IMR-90 (cell line): Measurements from ENCODE around the gene FAM240A. TPM values are rescaled to one million over a fixed set of nuclear protein-coding genes. Genes with fewer than 3 reads are reported as not detected.
"Not testable (repeated sequence)": the region's sequence is repeated elsewhere in the genome, so short reads cannot be mapped to it uniquely, and the experiment has no call there.

ENCODE experiments used
- ATAC-seq: fragments of 200-7000 bp; cut with Tn5 transposase; 2 replicates; pipeline ENCODE4 v1.9.1; 2020; ENCODE audit warnings: low read depth, mild to moderate bottlenecking, moderate library complexity
- BruUV-seq: library from RNA; stranded (reverse); fragments of 400-500 nt; replicated peaks from 2 replicates; lab custom pipeline; 2021; lab: Mats Ljungman, UMichigan
- CTCF ChIA-PET: fragments of 300-600 bp; formaldehyde crosslinking; extraction: SDS; loops from one replicate; lab custom pipeline; 2021; ENCODE audit warnings: antibody characterized with exemption; lab: Yijun Ruan, JAX
- POLR2A ChIA-PET: fragments of 300-600 bp; sonication (Branson Sonifier 250); formaldehyde crosslinking; loops from one replicate; lab custom pipeline; 2022; ENCODE audit warnings: antibody characterized with exemption; ENCODE audit not compliant: unreplicated experiment; lab: Charles Lee
- DNase-seq: peaks from one replicate; pipeline ENCODE4 v3.0.0; 2013
- H2AFZ ChIP-seq: replicated peaks from 2 replicates; pipeline ENCODE3; 2013; ENCODE audit warnings: low read length, mild to moderate bottlenecking; ENCODE audit not compliant: poor library complexity
- H2AK5ac ChIP-seq: 2 replicates; pipeline ENCODE4 v1.6.1; 2013; ENCODE audit warnings: low read depth, low read length, inconsistent platforms
- H2AK9ac ChIP-seq: replicated peaks from 2 replicates; pipeline ENCODE3; 2013; ENCODE audit warnings: mild to moderate bottlenecking, low read depth, low read length, moderate library complexity; ENCODE audit not compliant: poor library complexity
- H2BK120ac ChIP-seq: 2 replicates; pipeline ENCODE4 v1.6.1; 2013; ENCODE audit warnings: low read depth, low read length, inconsistent platforms
- H2BK15ac ChIP-seq: 3 replicates; pipeline ENCODE4 v1.6.1; 2013; ENCODE audit warnings: low read depth, low read length, inconsistent platforms
- H2BK20ac ChIP-seq: 2 replicates; pipeline ENCODE4 v1.6.1; 2013; ENCODE audit warnings: low read depth, mild to moderate bottlenecking, inconsistent platforms, low read length, moderate library complexity
- H2BK5ac ChIP-seq: 2 replicates; pipeline ENCODE4 v1.6.1; 2013; ENCODE audit warnings: mild to moderate bottlenecking, low read depth, low read length, inconsistent platforms; ENCODE audit not compliant: poor library complexity, severe bottlenecking
- H3K14ac ChIP-seq: replicated peaks from 2 replicates; pipeline ENCODE4 v1.6.1; 2013; ENCODE audit warnings: low read depth, low read length, inconsistent platforms
- H3K18ac ChIP-seq: 2 replicates; pipeline ENCODE4 v1.6.1; 2013; ENCODE audit warnings: low read depth, low read length, control low read depth
- H3K23ac ChIP-seq: 2 replicates; pipeline ENCODE4 v1.6.1; 2013; ENCODE audit warnings: low read depth, low read length, inconsistent platforms
- H3K27ac ChIP-seq: 2 replicates; pipeline ENCODE4 v1.5.1; 2013; ENCODE audit warnings: mild to moderate bottlenecking, control low read depth, low read length; ENCODE audit not compliant: insufficient read depth
- H3K27me3 ChIP-seq: 2 replicates; pipeline ENCODE4 v1.6.1; 2013; ENCODE audit warnings: low read length; ENCODE audit not compliant: control insufficient read depth, insufficient read depth
- H3K36me3 ChIP-seq: 2 replicates; pipeline ENCODE4 v1.6.1; 2013; ENCODE audit warnings: low read length, mixed read lengths; ENCODE audit not compliant: control insufficient read depth, insufficient read depth
- H3K4ac ChIP-seq: 2 replicates; pipeline ENCODE4 v1.6.1; 2013; ENCODE audit warnings: low read depth, low read length, inconsistent platforms
- H3K4me1 ChIP-seq: 2 replicates; pipeline ENCODE4 v1.6.1; 2013; ENCODE audit warnings: low read length, mixed read lengths; ENCODE audit not compliant: control insufficient read depth, insufficient read depth
- H3K4me2 ChIP-seq: 2 replicates; pipeline ENCODE4 v1.6.1; 2013; ENCODE audit warnings: low read depth, mild to moderate bottlenecking, control low read depth, low read length, moderate library complexity
- H3K4me3 ChIP-seq: 2 replicates; pipeline ENCODE4 v1.5.1; 2013; ENCODE audit warnings: low read depth, mild to moderate bottlenecking, control low read depth, low read length, moderate library complexity; ENCODE audit not compliant: insufficient read depth
- H3K56ac ChIP-seq: 2 replicates; pipeline ENCODE4 v1.6.1; 2013; ENCODE audit warnings: low read length, inconsistent platforms; ENCODE audit not compliant: insufficient read depth; ENCODE audit errors: extremely low read depth
- H3K79me1 ChIP-seq, 2 experiments: 2 replicates each; pipeline ENCODE4 v1.6.1; 2013; ENCODE audit warnings: low read length in 2 of 2, inconsistent platforms in 1 of 2, low read depth in 1 of 2
- H3K9ac ChIP-seq: 2 replicates; pipeline ENCODE4 v1.6.1; 2013; ENCODE audit warnings: low read depth, low read length, control low read depth
- H3K9me1 ChIP-seq: 2 replicates; pipeline ENCODE4 v1.6.1; 2013; ENCODE audit warnings: low read length, inconsistent platforms; ENCODE audit not compliant: insufficient read depth
- H3K9me3 ChIP-seq: 2 replicates; pipeline ENCODE4 v1.6.1; 2013; ENCODE audit warnings: low read length; ENCODE audit not compliant: control insufficient read depth, insufficient read depth
- H4K20me1 ChIP-seq: 2 replicates; pipeline ENCODE4 v1.6.1; 2013; ENCODE audit warnings: low read length, inconsistent platforms; ENCODE audit not compliant: insufficient read depth
- H4K5ac ChIP-seq: 2 replicates; pipeline ENCODE4 v1.6.1; 2013; ENCODE audit warnings: mild to moderate bottlenecking, low read depth, low read length, control low read depth
- H4K8ac ChIP-seq, 2 experiments: 2 replicates each; pipeline ENCODE4 v1.6.1; 2013; ENCODE audit warnings: low read depth in 2 of 2, low read length in 2 of 2, control low read depth in 1 of 2, inconsistent platforms in 1 of 2
- H4K91ac ChIP-seq: 2 replicates; pipeline ENCODE4 v1.6.1; 2013; ENCODE audit warnings: low read depth, low read length, inconsistent platforms; ENCODE audit not compliant: insufficient read depth
- MXI1 ChIP-seq: IDR thresholded peaks from 2 replicates; pipeline ENCODE4 v1.6.1; 2012; ENCODE audit warnings: low read depth, mild to moderate bottlenecking, low read length, moderate library complexity, borderline replicate concordance
- NFE2L2 ChIP-seq: fragments of 150-350 bp; IDR thresholded peaks from 2 replicates; pipeline ENCODE4 v1.6.1; 2016; ENCODE audit warnings: low read depth, mild to moderate bottlenecking, low read length
- RFX5 ChIP-seq: IDR thresholded peaks from 2 replicates; pipeline ENCODE4 v1.8.0; 2012; ENCODE audit warnings: low read depth, mild to moderate bottlenecking, low read length, moderate library complexity
- WGBS, 2 experiments: methylation state at CpG; one replicate each; pipeline versions ENCODE4 v1.1.5 to v1.1.7; 2013; ENCODE audit warnings: missing lambda C conversion rate in 2 of 2; ENCODE audit not compliant: insufficient read length in 1 of 2; ENCODE audit errors: extremely low coverage in 2 of 2; 5-methylcytosine and 5-hydroxymethylcytosine counted together
- dilution Hi-C: fragments of 300-500 bp; cut with HindIII; formaldehyde crosslinking; loops from one replicate; pipeline ENCODE4 v1.14.3; 2018; ENCODE audit warnings: low sequenced_read_pairs; ENCODE audit not compliant: unreplicated experiment
- in situ Hi-C: fragments of 300-500 bp; cut with MboI; formaldehyde crosslinking; loops from 3 replicates; pipeline ENCODE4 v1.14.3; 2019; ENCODE audit warnings: low sequenced_read_pairs, inconsistent platforms, mixed read lengths
- intact Hi-C: fragments of 100-400 bp; cut with micrococcal nuclease; formaldehyde crosslinking; loops from 2 replicates; pipeline ENCODE4 v1.10.0; 2022
- polyA plus RNA-seq, 3 experiments: library from polyadenylated mRNA; depleted of rRNA; stranded (reverse); fragments of >200 nt; gene quantifications; 2 replicates each; pipeline ENCODE4 v1.2.3, GENCODE V29; 2012; ENCODE audit warnings: low replicate concordance in 1 of 3
- total RNA-seq: library from RNA; depleted of rRNA; stranded (reverse); fragments of >200 nt; gene quantifications from 2 replicates; pipeline ENCODE4 v1.2.3, GENCODE V29; 2012
- TF ChIP-seq, protein P1 (sequence below): fragments of 150-350 bp; IDR thresholded peaks from 2 replicates; pipeline ENCODE4 v1.6.1; 2016; ENCODE audit warnings: low read depth, mild to moderate bottlenecking, low read length, moderate library complexity, borderline replicate concordance

FAM240A gene
- total and polyA plus RNA-seq, 2 of the 4 experiments (the other 2 are of a cell fraction) = not detected

DNA sequence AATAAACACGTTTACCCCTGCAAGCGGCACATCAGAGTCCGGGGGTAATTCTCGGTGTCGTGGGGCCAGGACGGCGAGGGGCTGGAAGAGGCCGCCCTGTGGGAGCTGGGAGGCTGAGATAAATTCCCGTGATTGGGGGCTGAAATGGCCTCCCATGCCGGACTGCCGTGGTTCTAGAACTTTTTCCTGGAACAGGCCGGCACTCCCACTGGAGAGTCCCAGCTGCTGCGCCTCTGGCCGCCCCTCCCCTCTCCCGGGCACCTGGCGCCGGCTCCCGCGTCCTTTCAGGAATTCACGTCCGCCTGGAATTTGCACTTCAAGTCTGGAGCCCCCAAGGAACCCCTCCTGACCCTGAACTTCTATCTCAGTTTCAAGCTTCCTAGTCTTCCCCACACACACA lies 35.4 kb upstream of the FAM240A start:
- peaks cover 21% of the 10 kb centered on the region for H3K27me3 ChIP-seq
- no peak overlapping the region for H3K4ac ChIP-seq
- H2AFZ ChIP-seq = no peak overlapping the region
- H3K4me2 ChIP-seq = no peak overlapping the region
- H3K79me1 ChIP-seq = no peaks in the 10 kb centered on the region
- intact Hi-C loops = no loop called here
- H3K9ac ChIP-seq = no peak overlapping the region
- no peak overlapping the region for H4K8ac ChIP-seq
- no peaks in the 10 kb centered on the region for H3K9me1 ChIP-seq
- H3K27ac ChIP-seq = no peak overlapping the region
- no peaks in the 10 kb centered on the region for H3K4me1 ChIP-seq
- no peaks in the 10 kb centered on the region for H3K36me3 ChIP-seq
- in situ Hi-C loops = no loop called here
- H2BK15ac ChIP-seq = no peak overlapping the region
- no peak for ATAC-seq
- no peak overlapping the region for H4K5ac ChIP-seq
- no peak overlapping the region for H3K56ac ChIP-seq
- H3K14ac ChIP-seq = no peak overlapping the region
- 24% methylated on average over 5 of the region's 21 CpGs; no CpG with 5 or more reads in 1 of the 2 experiments for WGBS, 2 experiments
- no peak overlapping the region for H3K18ac ChIP-seq
- dilution Hi-C loops = no loop called here
- H4K20me1 ChIP-seq = no peaks in the 10 kb centered on the region
- no peak overlapping the region for H2BK5ac ChIP-seq
- H2AK9ac ChIP-seq = no peak overlapping the region
- no peak for DNase-seq
- ChIA-PET POLR2A (no interaction called here), CTCF (no interaction called here)
- no peak overlapping the region for H4K91ac ChIP-seq
- no peak overlapping the region for H3K4me3 ChIP-seq
- no TSS peak for BruUV-seq
- TF ChIP-seq NFE2L2 (no peak), MXI1 (no peak), RFX5 (no peak)
- TF ChIP-seq, protein P1, sequence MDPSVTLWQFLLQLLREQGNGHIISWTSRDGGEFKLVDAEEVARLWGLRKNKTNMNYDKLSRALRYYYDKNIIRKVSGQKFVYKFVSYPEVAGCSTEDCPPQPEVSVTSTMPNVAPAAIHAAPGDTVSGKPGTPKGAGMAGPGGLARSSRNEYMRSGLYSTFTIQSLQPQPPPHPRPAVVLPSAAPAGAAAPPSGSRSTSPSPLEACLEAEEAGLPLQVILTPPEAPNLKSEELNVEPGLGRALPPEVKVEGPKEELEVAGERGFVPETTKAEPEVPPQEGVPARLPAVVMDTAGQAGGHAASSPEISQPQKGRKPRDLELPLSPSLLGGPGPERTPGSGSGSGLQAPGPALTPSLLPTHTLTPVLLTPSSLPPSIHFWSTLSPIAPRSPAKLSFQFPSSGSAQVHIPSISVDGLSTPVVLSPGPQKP = no peak
- H3K9me3 ChIP-seq = no peaks in the 10 kb centered on the region
- H3K23ac ChIP-seq = no peak overlapping the region
- H2AK5ac ChIP-seq = no peak overlapping the region
- H2BK120ac ChIP-seq = no peak overlapping the region
- H2BK20ac ChIP-seq = no peak overlapping the region

DNA sequence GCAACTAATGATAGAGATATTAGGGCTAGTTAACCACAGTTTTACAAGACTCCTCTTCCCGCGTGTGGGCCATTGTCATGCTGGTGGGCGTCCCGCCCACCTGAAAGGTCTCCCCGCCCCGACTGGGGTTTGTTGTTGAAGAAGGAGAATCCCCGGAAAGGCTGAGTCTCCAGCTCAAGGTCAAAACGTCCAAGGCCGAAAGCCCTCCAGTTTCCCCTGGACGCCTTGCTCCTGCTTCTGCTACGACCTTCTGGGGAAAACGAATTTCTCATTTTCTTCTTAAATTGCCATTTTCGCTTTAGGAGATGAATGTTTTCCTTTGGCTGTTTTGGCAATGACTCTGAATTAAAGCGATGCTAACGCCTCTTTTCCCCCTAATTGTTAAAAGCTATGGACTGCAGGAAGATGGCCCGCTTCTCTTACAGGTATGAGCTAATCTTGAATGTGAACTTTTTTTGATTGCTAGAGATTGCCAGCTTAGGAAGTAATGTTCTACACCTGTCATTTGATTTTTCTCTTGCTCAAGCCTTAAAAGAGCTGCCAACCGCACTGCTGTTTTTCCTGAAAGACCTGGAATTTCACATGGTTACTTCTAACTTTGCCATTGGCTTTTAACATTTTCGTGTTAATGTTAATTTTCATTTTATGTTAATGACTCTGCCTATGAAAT lies 34.6 kb upstream of the FAM240A start:
- H3K56ac ChIP-seq, H4K91ac ChIP-seq, H3K23ac ChIP-seq, H3K4ac ChIP-seq, H4K5ac ChIP-seq, H2BK15ac ChIP-seq, H4K8ac ChIP-seq, H3K9me1 ChIP-seq, H2BK5ac ChIP-seq, CTCF ChIA-PET, ATAC-seq, BruUV-seq, H2AK9ac ChIP-seq, dilution Hi-C loops, in situ Hi-C loops, H3K4me2 ChIP-seq, H4K20me1 ChIP-seq, H2BK20ac ChIP-seq, H2AK5ac ChIP-seq, intact Hi-C loops, H3K14ac ChIP-seq, H3K9me3 ChIP-seq, H3K9ac ChIP-seq, H3K36me3 ChIP-seq, H2BK120ac ChIP-seq, H2AFZ ChIP-seq, H3K79me1 ChIP-seq, POLR2A ChIA-PET, DNase-seq, H3K27ac ChIP-seq, H3K4me3 ChIP-seq, H3K18ac ChIP-seq, H3K4me1 ChIP-seq: not testable (repeated sequence)
- WGBS, 2 experiments = no CpG with 5 or more reads among the region's 18 CpGs
- peaks cover 21% of the 10 kb centered on the region for H3K27me3 ChIP-seq
